Measurements from ENCODE around the gene HCK.

The HCK gene

DNA sequence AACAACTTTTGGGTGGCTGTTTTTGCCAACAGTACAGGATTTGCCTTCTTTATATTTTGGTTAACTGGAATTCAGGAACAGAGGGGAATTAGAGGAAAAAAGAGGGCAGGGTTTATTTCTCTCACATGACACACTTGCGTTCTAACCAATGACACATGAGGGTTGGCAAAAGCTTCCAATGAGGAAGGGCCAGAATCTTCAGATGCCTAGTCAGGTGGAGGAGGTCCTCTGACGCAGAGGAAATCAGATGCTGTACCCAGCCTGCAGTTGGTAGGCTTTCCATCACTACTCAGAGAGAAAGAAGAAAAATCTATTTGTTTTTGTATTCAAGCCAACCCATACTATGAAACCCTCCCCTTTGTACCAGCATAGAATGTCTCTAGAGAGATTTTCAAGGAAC lies 78.3 kb downstream of the HCK start:
- no peak for DNase-seq (ENCODE audit: low spot score)

DNA sequence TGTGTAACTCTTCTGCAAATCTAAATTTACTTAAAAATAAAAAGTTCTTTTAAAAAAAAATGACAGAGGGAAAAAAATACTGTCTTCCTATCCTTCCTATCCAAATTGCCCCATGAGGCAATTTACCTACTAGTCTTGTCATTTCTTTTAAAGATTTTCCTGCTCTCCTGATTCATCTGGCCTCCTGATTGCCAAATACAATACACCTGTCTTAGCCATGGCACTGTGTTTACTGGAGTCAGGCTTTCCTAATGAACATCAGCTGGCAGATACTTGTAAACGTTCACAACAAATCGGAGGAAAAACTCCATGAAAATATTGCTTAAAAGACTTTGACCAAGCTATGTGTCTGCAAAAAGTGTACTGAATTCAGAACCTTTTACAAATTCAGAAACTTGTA lies 78.9 kb downstream of the HCK start:
- DNase-seq (ENCODE audit: low spot score): no peak

DNA sequence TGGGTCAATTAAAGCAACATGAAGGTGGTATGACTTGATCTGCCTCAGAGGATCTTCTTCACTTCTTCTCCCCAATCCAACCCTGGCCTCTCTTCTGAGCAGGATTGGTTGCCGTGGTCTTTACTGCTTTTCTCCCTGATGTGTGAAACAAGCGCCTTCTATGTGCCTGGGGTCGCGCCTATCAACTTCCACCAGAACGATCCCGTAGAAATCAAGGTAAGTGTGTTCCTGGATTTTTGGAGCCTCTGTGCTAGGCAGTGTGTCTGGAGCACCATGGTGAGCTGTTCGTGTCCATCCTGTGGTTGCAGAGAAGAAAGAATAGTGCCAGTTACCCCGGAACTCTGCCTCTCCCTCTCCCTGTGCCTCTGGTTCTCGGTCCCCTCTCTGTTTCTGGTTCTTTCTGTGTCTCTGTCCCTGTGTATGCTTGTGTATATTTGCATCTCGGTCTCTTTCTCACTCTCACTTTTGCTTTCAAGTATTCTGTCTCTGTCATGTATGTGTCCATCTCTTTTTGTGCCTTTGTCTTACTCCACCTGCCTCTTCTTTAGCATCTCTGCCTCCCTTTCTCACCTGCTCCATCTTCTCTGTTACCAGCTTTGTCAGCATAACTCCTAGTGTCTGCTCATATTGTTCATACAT lies 81.0 kb downstream of the HCK start:
- DNase-seq (ENCODE audit: low spot score): no peak

DNA sequence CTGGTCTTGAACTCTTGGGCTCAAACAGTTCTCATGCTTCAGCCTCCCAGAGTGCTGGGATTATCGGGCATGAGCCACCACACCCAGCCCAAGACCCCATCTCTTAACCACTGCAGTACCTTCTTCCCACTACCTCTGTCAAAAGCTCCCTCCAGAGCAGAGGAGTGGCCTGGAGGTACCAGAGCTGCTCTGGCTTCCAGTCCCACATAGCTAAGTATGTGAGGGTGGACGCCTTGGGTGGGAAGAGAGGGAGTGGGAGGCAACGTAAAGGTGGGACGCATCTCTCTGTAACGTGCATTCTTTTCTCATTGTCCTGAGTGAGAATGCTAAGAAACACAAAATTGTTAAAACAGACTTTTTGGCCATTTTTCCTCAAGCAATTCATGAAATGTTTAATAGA lies 82.0 kb downstream of the HCK start:
- DNase-seq (ENCODE audit: low spot score): no peak

DNA sequence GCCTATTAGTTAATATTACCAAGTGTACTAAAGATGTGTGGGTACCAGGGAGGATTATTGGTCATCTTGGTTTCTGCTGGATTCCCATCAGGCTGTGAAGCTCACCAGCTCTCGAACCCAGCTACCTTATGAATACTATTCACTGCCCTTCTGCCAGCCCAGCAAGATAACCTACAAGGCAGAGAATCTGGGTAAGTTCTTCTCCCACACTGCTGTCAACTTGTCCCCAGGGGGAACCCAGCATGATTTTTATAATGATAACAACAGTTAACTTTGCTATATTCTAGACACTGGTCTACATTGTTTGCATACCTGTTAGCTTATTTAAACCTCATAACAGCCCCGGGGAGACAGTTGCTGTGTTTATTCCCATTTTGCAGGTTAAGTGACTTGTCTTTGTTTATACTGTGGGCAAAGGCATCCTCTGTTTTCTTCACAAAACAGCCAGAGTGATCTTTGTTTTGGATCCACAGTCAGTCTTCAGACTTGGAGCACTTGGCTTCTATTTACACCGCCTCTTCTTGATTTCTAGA lies 84.0 kb downstream of the HCK start:
- DNase-seq (ENCODE audit: low spot score): no peak

DNA sequence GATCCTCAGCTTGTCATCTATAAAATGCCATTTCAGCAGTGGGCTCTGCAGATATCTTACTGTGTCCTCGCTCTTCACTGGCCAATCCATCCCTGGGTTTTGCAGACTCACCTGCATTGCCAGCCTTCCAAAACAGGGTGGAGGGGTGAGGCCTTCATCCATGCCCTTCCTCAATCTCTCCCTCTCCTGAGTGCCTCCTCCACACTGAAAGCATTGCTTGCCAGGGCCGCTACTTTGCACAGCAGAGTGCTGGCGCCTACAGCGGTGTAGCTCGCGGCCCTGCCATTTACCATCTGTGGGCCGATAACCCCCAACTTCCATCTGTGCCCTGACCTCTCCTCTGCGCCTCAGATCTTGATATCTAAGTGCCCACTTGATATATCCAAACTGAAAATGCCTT lies 86.9 kb downstream of the HCK start:
- no peak for DNase-seq (ENCODE audit: low spot score)

DNA sequence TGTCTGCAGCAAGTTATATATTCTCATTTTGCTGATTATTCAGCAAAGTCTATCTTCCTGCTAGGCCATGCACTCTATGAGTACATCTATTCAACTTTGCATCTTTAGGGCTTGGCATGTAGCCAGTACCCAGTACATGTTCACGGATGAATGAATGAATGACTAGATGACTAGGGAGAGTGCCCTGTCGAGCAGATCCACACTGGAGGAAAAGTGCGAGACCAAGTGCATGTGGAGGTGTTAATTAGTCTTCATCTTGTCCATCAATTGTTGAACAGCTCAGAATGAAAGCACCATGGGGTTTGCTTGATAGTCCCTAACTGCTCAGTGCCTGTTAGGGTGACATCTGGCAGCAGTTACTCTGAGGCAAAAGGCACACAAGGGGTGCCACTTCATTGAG lies 87.9 kb downstream of the HCK start:
- DNase-seq (ENCODE audit: low spot score): no peak

DNA sequence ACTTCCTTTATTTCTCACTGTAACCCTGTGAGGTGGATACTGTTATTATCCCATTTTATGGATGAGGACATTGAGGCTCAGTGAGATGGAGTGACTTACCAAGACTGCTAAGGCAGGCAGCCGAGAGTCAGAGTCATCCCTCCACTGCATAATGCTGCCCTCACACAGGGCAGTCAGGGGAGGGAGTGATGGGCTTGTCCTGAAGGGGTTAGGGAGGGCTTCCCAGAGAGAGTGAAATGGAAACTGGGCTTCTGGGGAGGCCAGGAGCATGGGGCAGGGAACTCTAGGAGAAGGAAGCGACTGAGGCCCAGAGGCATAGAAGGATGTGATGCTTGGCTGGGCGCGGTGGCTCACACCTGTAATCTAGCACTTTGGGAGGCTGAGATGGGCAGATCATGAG lies 88.6 kb downstream of the HCK start:
- DNase-seq (ENCODE audit: low spot score): no peak

DNA sequence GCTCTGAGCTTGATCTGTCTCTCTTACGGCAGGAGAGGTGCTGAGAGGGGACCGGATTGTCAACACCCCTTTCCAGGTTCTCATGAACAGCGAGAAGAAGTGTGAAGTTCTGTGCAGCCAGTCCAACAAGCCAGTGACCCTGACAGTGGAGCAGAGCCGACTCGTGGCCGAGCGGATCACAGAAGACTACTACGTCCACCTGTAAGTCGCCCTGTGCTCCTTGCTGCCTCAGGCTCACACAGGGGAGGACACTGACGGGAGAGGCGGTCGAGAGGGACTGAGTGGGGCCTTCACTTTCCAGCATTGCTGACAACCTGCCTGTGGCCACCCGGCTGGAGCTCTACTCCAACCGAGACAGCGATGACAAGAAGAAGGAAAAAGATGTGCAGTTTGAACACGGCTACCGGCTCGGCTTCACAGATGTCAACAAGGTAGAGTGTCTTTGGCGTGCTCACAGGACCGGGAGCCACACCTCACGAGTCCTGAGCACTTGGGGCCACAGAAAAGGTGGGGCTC lies 89.5 kb downstream of the HCK start:
- DNase-seq (ENCODE audit: low spot score): no peak

DNA sequence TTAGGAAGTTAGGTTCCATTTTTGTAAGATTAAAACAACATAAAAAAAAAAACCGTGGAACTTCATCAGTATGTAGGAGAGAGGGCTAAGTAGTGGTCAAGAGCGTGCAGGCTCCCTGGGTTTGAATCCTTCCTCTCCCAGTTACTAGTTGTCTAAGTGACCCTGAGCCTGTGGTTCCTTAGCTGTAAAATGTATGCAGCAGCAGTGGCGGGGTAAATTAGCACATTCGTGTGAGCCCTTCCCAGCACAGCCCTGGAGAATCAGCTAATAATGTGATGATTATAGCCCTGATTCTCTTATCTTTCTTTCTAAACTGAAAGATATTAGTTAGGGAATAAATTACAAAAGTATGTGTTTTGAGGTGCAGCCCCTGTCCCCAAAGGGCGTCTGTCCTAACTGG lies 90.0 kb downstream of the HCK start:
- DNase-seq (ENCODE audit: low spot score): no peak

DNA sequence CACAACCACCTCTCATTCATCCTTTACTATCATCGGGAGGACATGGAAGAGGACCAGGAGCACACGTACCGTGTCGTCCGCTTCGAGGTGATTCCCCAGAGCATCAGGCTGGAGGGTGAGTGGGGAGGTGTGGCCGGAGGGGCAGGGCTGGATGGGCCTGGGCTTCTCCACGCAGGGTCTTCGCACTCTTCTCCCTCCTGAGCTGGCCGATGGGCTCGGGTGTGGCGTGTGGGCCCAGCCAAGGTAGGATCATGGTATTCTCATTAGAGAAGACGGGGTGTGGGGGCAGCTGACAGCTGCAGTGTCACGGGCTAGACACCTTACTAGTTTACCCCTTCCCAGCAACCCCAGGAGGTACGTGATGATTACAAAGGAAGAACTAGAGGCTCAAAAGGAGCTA lies 90.9 kb downstream of the HCK start:
- no peak for DNase-seq (ENCODE audit: low spot score)

DNA sequence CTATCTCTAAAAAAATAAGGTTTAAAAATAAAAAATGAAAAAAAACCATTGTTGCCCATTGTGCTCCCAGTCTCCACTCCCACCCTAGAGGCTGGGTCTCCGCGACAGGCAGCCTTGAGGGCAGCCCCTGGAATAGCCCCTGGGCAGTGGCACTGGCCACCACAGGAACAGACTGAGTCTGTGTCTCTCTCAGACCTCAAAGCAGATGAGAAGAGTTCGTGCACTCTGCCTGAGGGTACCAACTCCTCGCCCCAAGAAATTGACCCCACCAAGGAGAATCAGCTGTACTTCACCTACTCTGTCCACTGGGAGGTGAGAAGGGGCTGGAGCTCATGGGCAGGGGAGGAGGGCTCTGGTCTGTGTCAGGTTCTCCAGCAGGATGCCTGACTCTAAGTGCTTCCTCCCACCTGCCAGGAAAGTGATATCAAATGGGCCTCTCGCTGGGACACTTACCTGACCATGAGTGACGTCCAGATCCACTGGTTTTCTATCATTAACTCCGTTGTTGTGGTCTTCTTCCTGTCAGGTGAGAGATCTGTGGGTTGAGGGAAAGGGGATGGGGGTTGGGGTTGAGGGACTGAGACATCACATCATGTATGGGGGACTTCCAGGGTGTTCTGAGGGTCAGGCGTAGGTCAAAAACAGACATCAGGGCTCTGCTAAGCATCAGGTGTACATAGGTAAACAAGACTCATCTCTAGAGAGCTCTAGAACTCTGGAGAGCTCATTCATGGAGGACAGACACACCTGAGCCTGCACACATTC lies 93.0 kb downstream of the HCK start:
- no peak for DNase-seq (ENCODE audit: low spot score)

DNA sequence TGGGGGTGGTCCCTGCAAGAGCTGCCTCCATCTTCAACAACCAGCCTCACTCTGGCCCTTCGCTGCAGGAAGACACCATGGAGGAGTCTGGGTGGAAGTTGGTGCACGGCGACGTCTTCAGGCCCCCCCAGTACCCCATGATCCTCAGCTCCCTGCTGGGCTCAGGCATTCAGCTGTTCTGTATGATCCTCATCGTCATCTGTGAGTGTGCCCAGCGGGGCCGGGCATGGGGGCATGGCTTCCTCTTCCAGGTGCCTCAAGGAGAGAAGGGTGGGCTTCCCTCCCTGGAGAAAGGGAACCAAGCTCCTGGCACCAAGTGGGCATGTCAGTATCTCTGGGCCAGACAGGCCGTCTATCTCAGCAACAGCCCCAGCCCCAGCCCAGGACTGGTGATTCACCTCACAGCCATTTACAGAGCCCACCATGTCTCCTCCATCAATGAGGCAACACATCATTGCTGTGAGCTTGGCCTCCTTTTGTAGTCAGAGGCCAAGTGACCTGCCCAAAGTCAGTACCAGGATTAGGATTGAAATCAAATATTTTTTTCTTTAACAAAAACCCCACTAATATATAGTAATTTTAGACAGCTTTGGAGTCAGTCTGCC lies 97.6 kb downstream of the HCK start:
- no peak for DNase-seq (ENCODE audit: low spot score)

DNA sequence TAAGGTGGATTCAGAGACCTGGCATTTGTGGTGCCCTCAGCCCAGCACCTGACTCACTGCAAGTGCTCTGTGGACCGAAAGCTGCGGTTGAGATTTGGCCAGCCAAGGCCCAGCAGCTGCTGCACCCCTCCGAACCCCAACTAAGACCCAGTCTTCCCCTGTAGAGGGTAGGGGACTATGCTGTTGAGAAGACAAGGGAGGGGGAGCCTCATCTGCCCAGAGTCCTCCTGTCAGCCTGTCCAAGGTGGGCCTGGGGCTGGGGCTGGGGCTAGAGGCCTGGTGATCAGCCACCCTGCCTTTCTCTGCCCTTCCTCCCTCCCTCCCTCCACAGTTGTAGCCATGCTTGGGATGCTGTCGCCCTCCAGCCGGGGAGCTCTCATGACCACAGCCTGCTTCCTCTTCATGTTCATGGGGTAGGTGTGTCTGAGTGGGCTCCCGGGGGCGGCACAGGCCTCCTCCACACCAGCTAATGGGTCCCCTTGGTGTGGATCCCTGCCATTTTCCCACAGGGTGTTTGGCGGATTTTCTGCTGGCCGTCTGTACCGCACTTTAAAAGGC lies 98.3 kb downstream of the HCK start:
- DNase-seq (ENCODE audit: low spot score): no peak

Measured in LoVo (cell line).